Measurements from ENCODE around the gene IFNL4. TPM values are rescaled to one million over a fixed set of nuclear protein-coding genes. Genes with fewer than 3 reads are reported as not detected.
"Not testable (repeated sequence)": the region's sequence is repeated elsewhere in the genome, so short reads cannot be mapped to it uniquely, and the experiment has no call there.

The IFNL4 gene
- total and polyA plus RNA-seq, 2 donors (not counting 3 experiments of a cell fraction or from before 2014, with no cell fraction given): not detected

- H3K4me2 ChIP-seq (ENCODE audit: insufficient read depth, low read length); dilution Hi-C loops (cut with MboI; ENCODE audit: extremely low pct_ligation_motif_present, low sequenced_read_pairs); H3K27ac ChIP-seq (ENCODE audit: insufficient read depth, low read depth, low read length); H2AFZ ChIP-seq (ENCODE audit: low read depth, low read length); H4K20me1 ChIP-seq (replicated peaks; ENCODE audit: control insufficient read depth, extremely low read depth, insufficient read depth, low read length); FAIRE-seq; H3K36me3 ChIP-seq (ENCODE audit: control insufficient read depth in 2 of 2, extremely low read depth in 1 of 2, insufficient read depth in 2 of 2, low read length in 2 of 2); intact Hi-C loops (cut with micrococcal nuclease); POLR2A ChIA-PET; H3K9ac ChIP-seq (replicated peaks; ENCODE audit: extremely low read depth, insufficient read depth, low read length); BruUV-seq (replicated peaks); H3K4me3 ChIP-seq (replicated peaks in 1 of 3; ENCODE audit: insufficient read depth in 1 of 3, low read depth in 1 of 3, low read length in 3 of 3); CTCF ChIA-PET; DNase-seq (ENCODE audit: low read depth, low spot score); H3K9me1 ChIP-seq (replicated peaks; ENCODE audit: control insufficient read depth, extremely low read depth, insufficient read depth, low read length); H3K79me2 ChIP-seq (ENCODE audit: control insufficient read depth, insufficient read depth, low read length); H3K9me3 ChIP-seq (replicated peaks; ENCODE audit: control insufficient read depth, insufficient read depth, low read length); H3K4me1 ChIP-seq (ENCODE audit: control insufficient read depth, extremely low read depth, insufficient read depth, low read length): not testable (repeated sequence)
- peaks cover 22 to 24% of the 10 kb centered on the region in 2 experiments for H3K27me3 ChIP-seq (ENCODE audit: control insufficient read depth in 2 of 2, insufficient read depth in 2 of 2, low read length in 2 of 2)
Measured at GRCh38 chr19:39268531-39269223, 20.0 kb upstream of the IFNL4 start.

GRCh38 chr19:39268085-39268484 lies 19.4 kb upstream of the IFNL4 start, which contains the start of gene IFNL2:
TSS of gene IFNL2 (plus strand) at chr19:39268396. CDS start at chr19:39268569, 173 bp downstream.
- H2AFZ ChIP-seq (ENCODE audit: low read depth, low read length); POLR2A ChIA-PET; H3K27ac ChIP-seq (ENCODE audit: insufficient read depth, low read depth, low read length); H3K9me1 ChIP-seq (replicated peaks; ENCODE audit: control insufficient read depth, extremely low read depth, insufficient read depth, low read length); DNase-seq (ENCODE audit: low read depth, low spot score); H3K4me3 ChIP-seq (replicated peaks in 1 of 3; ENCODE audit: insufficient read depth in 1 of 3, low read depth in 1 of 3, low read length in 3 of 3); H3K36me3 ChIP-seq (ENCODE audit: control insufficient read depth in 2 of 2, extremely low read depth in 1 of 2, insufficient read depth in 2 of 2, low read length in 2 of 2); dilution Hi-C loops (cut with MboI; ENCODE audit: extremely low pct_ligation_motif_present, low sequenced_read_pairs); H3K79me2 ChIP-seq (ENCODE audit: control insufficient read depth, insufficient read depth, low read length); H3K4me1 ChIP-seq (ENCODE audit: control insufficient read depth, extremely low read depth, insufficient read depth, low read length); BruUV-seq (replicated peaks); H4K20me1 ChIP-seq (replicated peaks; ENCODE audit: control insufficient read depth, extremely low read depth, insufficient read depth, low read length); intact Hi-C loops (cut with micrococcal nuclease); H3K9me3 ChIP-seq (replicated peaks; ENCODE audit: control insufficient read depth, insufficient read depth, low read length); H3K9ac ChIP-seq (replicated peaks; ENCODE audit: extremely low read depth, insufficient read depth, low read length); H3K4me2 ChIP-seq (ENCODE audit: insufficient read depth, low read length); CTCF ChIA-PET: not testable (repeated sequence)
- peak; percentile 84 for FAIRE-seq
- peaks cover 27 to 28% of the 10 kb centered on the region in 2 experiments for H3K27me3 ChIP-seq (ENCODE audit: control insufficient read depth in 2 of 2, insufficient read depth in 2 of 2, low read length in 2 of 2)

Measured in endothelial cell of umbilical vein (primary cell).